Measurements from ENCODE around the gene BMP7. TPM values are rescaled to one million over a fixed set of nuclear protein-coding genes. Genes with fewer than 3 reads are reported as not detected.

Gene BMP7
- polyA plus RNA-seq, 1 experiment, result not detected

DNA sequence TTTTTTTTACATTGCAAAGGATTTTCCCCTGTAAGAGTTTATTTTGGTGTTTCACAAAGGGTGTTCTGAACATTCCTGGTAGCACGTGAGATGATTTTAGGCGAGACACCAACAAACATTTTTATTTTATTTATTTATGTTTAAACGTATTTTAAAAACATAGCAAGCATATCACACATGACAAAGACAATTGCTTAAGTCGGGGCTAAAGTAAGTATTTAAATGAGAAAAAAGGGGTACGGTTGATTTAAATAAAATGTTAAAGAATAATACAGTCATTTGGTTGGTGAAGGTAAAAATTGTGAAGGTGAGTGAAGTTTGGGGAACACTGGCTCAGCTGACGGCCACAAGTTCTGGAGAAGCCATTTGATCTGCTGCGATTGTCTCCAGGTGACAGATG, 129.7 kb downstream of the BMP7 start:
- Histone ChIP-seq H3K27me3 (ENCODE audit: control insufficient read depth, insufficient read depth, low read length) (peaks cover 3% of the 10 kb centered on the region), H3K4me3 (ENCODE audit: low read depth, low read length) (no peak overlapping the region), H3K36me3 (ENCODE audit: control insufficient read depth, insufficient read depth, low read length) (no peaks in the 10 kb centered on the region)
- no peak for DNase-seq (ENCODE audit: low read depth)
- ChIA-PET POLR2A (no interaction called here), CTCF (no interaction called here)
- TF ChIP-seq, protein P1, sequence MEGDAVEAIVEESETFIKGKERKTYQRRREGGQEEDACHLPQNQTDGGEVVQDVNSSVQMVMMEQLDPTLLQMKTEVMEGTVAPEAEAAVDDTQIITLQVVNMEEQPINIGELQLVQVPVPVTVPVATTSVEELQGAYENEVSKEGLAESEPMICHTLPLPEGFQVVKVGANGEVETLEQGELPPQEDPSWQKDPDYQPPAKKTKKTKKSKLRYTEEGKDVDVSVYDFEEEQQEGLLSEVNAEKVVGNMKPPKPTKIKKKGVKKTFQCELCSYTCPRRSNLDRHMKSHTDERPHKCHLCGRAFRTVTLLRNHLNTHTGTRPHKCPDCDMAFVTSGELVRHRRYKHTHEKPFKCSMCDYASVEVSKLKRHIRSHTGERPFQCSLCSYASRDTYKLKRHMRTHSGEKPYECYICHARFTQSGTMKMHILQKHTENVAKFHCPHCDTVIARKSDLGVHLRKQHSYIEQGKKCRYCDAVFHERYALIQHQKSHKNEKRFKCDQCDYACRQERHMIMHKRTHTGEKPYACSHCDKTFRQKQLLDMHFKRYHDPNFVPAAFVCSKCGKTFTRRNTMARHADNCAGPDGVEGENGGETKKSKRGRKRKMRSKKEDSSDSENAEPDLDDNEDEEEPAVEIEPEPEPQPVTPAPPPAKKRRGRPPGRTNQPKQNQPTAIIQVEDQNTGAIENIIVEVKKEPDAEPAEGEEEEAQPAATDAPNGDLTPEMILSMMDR (IDR thresholded peaks at IDR 0.05; ENCODE audit: insufficient read depth, low read depth, low read length), result no peak

DNA sequence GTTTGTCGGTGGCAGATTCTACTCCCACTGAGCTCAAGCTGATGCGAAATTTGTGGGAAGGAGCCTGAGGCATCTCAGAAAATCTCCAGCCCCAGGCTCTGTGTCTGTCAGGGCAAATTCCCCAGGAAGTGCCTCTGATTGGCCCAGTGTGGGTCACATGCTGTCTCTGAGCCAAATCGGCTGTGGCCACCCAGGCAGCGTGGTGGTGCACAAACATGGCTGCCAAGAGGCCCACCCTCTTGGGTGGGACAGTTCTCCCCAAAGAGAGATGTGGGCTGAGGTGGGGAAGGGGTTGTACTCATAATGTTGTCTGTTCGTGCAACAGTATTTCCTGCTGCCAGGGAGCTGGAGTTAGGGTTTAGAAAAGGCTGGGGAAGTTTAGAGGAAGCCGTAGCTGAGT, 130.6 kb downstream of the BMP7 start:
- ChIA-PET POLR2A (no interaction called here), CTCF (no interaction called here)
- no peak for DNase-seq (ENCODE audit: low read depth)
- Histone ChIP-seq H3K36me3 (ENCODE audit: control insufficient read depth, insufficient read depth, low read length) (no peaks in the 10 kb centered on the region), H3K4me3 (ENCODE audit: low read depth, low read length) (no peak overlapping the region), H3K27me3 (ENCODE audit: control insufficient read depth, insufficient read depth, low read length) (peaks cover 3% of the 10 kb centered on the region)
- TF ChIP-seq, protein P1 (IDR thresholded peaks at IDR 0.05; ENCODE audit: insufficient read depth, low read depth, low read length), result no peak

DNA sequence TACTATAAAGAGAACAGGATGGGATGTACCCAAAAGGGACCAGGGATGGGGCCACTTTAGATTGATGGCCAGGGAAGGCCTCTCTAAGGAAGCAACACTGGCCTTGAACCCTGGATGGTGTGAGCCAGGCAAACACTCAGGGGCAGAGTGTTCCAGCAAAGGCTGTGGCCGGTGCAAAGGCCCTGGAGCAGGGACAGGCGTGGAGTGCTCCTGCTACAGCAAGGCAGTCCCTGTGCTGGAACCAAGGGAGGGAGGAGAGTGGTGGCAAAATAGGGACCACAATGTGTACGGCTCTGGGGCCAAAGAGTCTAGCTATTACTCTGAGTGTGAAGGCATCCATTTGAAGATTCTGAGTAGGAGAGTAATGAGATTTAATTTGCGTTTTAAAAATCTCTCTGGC, 131.6 kb downstream of the BMP7 start:
- DNase-seq (ENCODE audit: low read depth), result no peak
- no peaks in the 10 kb centered on the region for H3K36me3 ChIP-seq (ENCODE audit: control insufficient read depth, insufficient read depth, low read length)
- TF ChIP-seq, protein P1 (IDR thresholded peaks at IDR 0.05; ENCODE audit: insufficient read depth, low read depth, low read length), result no peak
- POLR2A ChIA-PET, result no interaction called here
- H3K4me3 ChIP-seq (ENCODE audit: low read depth, low read length), result no peak overlapping the region
- CTCF ChIA-PET, result no interaction called here
- peaks cover 3% of the 10 kb centered on the region; the same call in 1 of the 2 replicates for H3K27me3 ChIP-seq (ENCODE audit: control insufficient read depth, insufficient read depth, low read length)

DNA sequence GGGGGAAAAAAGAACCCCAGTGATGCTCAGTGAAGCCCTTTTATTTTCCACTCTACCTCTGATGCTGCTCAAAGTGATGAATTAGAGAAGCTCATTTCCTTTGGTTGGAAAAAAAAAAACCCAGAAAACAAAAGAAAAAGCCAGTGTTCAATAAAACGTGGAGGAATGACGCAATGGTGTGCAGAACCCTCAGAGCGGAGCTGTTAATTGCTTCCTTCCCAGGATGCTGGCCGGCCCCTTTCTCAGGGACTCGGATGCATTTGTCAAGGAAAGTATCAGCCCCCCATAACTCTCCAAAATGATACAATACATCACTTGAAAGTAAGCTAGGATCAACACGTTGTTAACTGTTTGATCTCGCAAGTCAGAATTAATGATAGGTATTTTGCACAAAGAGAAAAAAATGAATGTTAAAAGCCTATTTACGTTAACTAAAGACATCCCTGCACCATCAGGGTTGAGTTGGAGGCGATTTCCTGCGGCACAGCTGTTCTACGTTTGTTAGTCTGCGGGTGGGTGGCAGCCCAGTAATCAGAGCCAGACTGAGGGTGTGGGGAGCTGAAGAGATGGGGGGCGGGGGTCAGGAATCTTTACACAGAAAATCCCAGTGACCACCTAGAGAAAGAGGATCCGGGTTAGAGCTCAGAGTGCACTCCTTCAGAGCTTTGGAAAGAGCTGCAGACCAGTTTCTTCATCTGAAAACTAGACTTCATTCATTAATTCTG, 132.4 kb downstream of the BMP7 start:
- CTCF ChIA-PET, result no interaction called here
- POLR2A ChIA-PET, result interaction anchor here (0.6 kb wide), 1 partner anchor 1109 kb away, joined by 3 read pairs; no protein-coding TSS in a partner anchor
- no peaks in the 10 kb centered on the region for H3K36me3 ChIP-seq (ENCODE audit: control insufficient read depth, insufficient read depth, low read length)
- DNase-seq (ENCODE audit: low read depth), result no peak
- peaks cover 3% of the 10 kb centered on the region; the same call in 1 of the 2 replicates for H3K27me3 ChIP-seq (ENCODE audit: control insufficient read depth, insufficient read depth, low read length)
- TF ChIP-seq, protein P1 (IDR thresholded peaks at IDR 0.05; ENCODE audit: insufficient read depth, low read depth, low read length), result no peak
- no peak overlapping the region for H3K4me3 ChIP-seq (ENCODE audit: low read depth, low read length)

DNA sequence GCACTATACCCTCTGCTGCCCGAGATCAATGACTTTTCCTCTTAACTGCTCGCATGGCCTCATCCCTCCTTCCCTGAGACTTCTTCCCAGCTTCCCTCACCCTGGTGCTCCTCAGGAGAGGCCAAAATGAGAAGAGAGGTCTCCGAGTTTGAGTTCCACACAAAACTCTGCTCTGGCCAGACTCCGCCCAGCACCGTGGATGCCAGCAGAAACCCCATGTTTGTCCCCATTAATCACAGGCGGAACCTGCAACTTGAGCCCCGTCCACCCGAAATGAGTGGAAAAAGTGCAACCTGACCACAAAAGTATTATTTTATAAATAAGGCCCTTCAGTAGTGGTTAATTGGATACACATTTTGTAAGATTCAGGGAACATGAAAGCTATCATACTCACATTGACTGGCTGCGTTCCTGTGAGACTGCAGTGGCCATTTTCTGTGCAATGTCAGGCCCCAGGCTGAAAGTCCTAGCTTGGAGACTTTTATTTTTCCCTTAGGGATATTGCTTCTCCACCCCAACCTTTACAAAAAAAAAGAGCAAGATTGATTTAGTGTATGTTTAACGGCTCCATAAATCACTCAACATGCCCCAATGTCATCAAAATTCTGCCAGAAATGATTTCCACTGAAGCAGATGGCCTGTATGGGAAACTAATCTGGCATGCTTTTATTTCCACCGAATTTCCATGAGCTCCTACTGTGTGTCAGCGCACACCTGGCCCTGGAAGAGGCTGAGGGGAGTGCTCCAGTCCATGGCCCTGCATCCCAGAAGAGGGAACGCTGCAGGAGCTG, 134.6 kb downstream of the BMP7 start:
- POLR2A ChIA-PET, result no interaction called here
- no peaks in the 10 kb centered on the region for H3K36me3 ChIP-seq (ENCODE audit: control insufficient read depth, insufficient read depth, low read length)
- CTCF ChIA-PET, result no interaction called here
- H3K4me3 ChIP-seq (ENCODE audit: low read depth, low read length), result no peak overlapping the region
- TF ChIP-seq, protein P1 (IDR thresholded peaks at IDR 0.05; ENCODE audit: insufficient read depth, low read depth, low read length), result no peak
- H3K27me3 ChIP-seq (ENCODE audit: control insufficient read depth, insufficient read depth, low read length), result peaks cover 4% of the 10 kb centered on the region; the same call in 1 of the 2 replicates
- DNase-seq (ENCODE audit: low read depth), result no peak
